CD4-positive, alpha-beta T cell treated with Interleukin-4 for 4 hours (primary cell): ENCODE results near the gene HSPG2.

Experiments
- DNase-seq: peaks from one replicate; pipeline ENCODE4 v3.0.0-alpha.2; 2020

The HSPG2 gene

DNA sequence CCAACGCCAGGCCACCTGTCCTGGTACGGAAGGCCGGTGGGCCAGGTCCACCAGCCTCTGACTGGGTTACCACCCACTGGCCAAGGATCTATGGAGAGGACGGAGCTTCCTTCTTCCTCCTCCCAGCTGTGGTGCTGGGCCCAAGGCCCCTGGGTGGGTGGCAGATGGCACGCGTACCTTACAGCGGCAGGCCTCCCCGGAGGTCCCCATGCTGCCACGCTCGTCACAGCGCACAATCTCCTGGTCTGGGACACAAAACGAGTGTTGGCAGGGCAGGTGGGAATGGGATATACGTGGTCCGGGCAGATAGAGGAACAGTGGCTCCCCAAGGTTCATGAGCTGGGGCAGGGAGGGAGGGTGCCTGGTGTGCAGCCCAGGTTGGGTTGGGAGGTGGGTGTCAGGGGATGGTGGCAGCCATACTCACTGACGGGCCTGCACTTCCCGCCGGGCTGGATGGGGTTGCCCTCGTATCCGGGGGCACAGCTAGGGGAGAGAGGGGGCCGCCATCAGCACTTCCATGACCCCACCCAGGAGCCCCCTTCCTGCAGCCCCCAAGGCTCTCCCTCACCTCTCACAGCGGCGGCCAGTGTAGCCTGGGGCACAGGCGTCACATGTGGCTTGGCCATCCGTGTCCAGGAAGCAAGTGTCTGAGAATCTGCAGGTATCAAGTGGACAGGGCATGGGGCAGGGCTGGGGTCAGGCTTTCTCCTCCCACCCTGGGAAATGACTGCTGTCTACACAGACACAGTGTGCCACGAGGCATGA, 58.9 kb downstream of the HSPG2 start:
- DNase-seq: no peak

DNA sequence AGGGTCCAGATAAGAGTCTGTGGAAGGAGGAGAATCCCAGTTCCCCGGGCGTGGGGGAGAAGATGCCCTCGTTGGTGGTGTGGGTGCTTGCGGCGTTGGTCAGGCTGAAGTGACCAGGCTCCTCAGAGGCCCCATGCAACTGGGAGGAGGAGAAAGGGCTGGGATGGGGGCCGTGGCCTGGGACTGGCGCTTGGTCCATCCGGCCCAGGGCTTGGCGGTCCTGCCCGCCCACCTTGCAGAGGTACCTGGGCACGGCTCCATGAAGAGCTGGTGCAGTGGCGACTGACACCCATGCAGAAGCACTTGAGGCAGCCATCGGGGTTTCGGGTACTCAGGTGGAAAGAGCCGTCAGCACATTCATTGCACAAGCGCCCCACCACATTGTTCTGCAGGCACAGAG, 60.8 kb downstream of the HSPG2 start:
- no peak for DNase-seq

GRCh38 chr1:21875621-21876063, 61.5 kb downstream of the HSPG2 start:
- DNase-seq: no peak

DNA sequence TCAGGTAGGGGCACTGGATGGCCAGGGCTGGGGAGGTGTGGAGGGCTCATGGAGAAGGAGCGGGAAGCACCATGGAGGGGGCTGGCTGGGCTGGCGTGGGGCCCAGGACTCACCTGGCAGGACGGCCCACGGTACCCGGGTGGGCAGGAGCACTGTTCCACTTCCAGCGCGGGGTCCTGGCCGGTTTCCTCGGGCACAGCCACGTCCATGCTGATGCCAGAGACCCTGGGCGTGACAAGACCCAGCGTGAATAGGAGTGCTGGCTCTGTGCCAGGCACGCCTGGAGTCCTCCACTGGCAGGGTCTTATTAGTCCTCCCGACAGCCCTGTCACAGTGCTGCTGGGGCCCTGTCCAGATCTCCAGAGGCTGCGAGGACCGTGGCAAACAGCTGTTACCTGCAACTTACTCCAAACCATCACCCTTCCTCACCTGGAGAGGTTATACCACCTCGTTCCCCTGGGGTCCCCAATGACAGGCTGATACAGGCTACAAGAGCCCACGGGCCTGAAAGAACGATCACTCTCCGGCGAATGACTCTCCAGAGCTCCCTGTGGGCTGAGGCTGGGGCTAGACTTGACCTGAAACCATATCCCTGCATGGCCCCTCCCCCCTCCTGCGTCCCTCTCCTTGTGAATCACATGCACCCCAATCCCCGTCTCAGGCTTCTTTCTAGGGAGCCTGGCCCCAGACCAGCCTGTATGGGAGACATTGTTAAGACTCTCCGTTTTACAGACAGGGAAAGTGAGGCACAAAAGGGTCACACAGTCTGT, 62.1 kb downstream of the HSPG2 start:
- DNase-seq: no peak

DNA sequence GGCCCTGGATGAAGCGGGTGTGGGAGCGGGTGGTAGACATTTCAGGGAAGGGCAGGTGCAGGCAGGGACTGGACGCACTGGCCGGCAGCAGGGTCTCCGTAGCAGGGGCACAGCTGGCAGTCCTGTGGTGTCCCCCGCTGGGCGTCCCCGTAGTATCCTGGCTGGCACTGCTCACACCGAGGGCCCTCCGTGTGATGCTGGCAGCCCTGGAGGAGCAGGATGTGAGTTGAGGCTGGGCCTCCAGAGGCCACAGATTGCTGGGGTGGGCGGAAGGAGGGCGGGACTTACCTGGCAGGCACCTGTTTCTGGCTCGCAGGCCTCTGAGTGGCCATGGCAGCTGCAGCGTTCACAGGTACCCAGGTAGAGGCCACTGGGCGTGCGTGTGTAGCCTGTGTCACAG, 62.8 kb downstream of the HSPG2 start:
- no peak for DNase-seq

- DNase-seq: no peak
Measured at GRCh38 chr1:21873761-21874160, 63.3 kb downstream of the HSPG2 start.

DNA sequence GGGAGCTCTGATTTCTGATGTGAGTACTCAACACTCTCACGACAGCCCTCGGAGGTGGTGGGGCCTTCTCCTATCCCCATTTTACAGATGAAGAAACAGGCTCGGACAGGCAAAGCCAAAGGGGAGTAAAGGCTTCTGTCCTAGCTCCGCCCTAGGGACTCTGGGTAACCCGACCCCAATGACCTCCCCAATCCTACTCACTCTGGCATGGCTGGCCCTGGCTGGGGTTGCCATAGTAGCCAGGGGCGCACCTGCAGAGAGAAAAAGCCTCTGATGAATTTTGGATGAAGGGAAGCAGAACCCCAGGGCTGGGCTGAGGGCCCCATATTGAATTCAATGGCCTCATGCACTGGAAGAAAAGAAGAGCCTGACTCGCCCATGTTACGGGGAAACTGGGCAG, 63.9 kb downstream of the HSPG2 start:
- DNase-seq: no peak

DNA sequence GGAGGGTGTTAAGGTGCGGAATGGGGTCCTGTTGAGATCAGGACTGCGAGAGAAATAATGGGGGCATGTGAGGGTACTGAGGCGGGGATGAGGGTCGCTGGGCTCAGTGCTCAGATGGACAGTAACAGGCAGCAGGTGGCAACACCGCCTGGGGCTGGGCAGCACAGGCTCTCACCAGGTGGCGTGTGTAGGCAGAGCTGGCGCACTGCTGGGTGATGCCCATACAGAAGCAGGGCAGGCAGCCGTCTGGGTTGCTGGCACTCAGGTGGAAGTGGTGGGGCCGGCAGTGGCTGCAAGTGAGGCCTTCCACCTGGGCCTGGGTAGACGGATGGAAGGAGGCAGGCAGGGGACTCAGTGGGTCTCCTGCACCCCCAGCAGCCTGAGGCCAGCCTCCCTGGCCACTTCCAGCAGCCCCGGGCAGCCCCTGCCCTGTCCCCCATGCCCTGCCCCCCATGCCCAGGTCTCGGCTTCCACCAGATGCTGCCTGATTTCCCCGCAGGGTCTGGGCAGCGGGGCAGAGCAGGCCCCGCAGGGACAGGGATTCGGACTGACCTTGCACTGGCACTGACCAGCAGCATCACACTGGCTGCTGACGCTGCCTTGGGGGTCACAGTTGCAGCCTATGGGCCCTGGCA, 64.5 kb downstream of the HSPG2 start:
- DNase-seq: no peak

- DNase-seq: no peak
Measured at GRCh38 chr1:21871943-21872342, 65.2 kb downstream of the HSPG2 start.

DNA sequence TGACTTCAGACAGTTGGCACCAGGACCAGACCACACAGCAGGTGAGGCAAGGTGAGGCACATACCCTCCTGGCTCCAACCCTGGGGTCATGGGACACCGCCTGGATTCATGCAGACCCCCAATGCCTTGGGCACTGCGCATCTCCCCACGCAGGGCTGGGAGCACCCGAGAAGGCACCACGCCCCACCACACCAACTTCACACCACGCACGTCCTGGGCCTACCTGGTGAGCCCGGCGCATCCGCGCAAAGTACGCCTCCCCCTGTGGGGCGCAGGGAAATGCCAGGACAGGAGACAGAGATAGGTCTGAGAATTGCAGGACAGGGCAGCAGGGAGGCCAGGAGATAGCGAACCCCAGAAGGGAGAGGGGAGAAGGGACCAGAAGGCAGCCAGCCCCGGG, 66.5 kb downstream of the HSPG2 start:
- no peak for DNase-seq

DNA sequence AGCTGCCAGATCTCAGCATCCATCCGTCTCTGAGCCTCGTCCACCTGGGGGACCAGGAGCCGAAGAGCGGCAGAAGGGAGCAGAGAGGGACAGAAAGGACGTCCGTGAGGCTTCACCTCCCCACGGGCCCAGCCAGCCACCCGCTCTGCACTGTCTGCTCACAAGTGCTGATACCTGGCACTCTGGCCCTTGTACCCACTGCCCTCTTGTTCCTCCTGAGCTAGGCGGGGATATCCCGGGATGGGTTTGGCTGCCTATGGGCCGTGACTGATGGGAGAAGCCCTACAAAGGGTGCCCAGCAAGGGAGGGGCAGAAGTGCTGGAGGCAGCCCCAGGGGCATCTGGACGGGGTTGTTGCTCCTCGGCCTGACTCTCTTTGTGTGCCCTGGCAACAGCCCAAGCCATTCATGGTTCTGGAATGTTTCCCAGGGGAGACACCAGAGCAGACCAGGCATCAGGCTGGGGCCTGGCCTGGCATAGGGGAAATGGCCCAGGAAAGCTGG, 67.4 kb downstream of the HSPG2 start:
- no peak for DNase-seq

DNA sequence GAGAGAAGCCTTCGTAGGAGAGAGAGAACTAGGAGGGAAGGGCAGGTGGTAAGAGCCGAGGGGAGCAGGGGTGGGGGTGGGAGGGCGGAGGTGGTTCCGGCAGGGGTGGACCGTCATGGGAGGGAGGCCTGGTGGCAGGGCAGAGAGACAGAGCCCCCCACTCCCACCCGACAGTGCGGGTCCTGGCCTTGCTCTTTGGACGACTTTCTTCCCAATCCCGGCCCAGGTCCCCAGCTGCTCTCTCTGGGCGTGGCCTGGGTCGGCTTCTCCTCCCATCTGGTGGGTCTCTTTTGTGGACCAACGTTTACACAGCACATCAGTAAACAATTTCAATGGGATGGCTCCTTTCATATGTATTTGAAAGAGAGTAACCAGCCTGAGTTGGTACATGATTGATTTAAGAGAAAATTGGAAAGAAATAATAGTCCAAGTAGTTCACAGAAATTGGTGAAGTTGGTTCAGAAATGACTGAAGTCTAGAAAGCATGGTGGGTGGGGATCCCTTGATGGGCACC, 68.1 kb downstream of the HSPG2 start:
- no peak for DNase-seq

DNA sequence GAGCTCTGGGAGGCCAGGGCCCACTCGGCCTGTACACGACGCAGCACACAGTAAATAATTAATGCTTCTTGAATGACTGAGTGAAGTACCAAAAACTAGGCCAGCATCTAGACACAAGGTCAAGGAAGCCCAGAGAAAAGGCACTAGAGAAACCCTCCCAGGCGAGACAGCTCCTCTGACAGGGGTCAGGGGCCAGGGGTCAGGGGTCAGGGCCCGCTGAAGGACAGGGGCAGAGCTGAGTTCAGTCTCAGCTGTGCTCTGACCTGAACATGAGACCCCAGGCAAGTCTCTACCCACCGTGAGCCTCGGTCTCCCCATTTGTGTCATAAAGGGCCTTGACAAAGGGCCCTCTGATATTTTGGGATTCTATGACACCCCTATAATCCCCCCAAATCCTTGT, 68.6 kb downstream of the HSPG2 start:
- no peak for DNase-seq

GRCh38 chr1:21867451-21867996, 69.6 kb downstream of the HSPG2 start:
- DNase-seq: no peak

GRCh38 chr1:21866707-21867043, 70.4 kb downstream of the HSPG2 start:
- no peak for DNase-seq

GRCh38 chr1:21865943-21866706, 71.0 kb downstream of the HSPG2 start:
- DNase-seq: no peak

DNA sequence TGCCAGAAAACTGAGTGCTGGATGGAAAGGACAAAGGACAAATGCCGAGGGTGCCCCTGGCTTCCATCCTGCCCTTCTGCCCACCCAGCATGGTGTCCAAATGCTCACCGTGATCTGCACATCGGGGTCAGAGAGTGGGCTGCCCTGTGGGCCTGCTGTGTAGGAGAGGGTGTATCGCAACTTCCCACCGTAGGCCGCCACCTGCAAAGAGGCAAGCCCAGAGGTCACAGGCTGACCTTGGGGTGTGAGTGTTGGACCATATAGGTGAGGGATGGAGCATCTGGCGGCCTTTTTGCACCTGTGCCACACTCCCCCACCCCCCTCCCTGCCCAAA, 71.5 kb downstream of the HSPG2 start:
- no peak for DNase-seq

DNA sequence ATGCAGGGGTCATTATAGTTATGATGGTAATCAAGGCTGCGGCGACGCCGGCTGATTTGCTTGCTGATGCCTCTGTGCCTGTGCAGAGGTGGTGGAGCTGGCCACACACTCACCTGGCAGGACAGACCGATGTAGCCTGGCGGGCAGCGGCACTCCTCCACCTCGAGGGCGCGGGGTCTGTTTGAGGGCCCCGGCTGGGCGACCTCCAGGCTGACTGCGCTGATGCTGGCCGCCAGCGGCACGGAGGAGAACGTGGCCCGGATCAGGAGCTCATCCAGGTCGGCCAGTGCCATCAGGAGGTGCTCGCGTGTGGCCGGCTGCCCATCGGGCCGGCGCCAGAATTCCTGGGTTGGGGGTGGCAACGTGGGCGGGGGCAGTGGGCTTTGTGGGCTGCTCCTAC, 72.4 kb downstream of the HSPG2 start:
- DNase-seq: no peak

DNA sequence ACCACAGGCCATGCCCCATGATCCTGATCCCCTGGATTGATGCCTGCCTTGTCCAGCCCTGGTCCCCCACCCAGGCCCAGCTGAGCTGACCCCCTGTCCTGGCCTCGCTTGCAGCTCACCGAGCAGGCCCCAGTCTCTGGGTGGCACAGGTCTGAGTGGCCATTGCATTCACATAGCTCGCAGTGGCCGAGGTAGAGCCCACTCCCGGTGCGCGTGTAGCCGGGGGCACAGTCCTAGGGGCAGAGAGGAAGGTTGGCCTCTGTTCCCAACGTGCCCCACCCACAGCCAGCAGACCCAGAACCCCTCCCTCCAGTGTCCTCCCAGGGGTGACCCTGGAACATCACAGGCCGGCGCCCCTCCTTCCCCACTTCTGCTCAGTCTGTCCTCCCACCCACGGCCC, 73.1 kb downstream of the HSPG2 start:
- no peak for DNase-seq

- DNase-seq: no peak
Measured at GRCh38 chr1:21861602-21862429, 75.3 kb downstream of the HSPG2 start.

DNA sequence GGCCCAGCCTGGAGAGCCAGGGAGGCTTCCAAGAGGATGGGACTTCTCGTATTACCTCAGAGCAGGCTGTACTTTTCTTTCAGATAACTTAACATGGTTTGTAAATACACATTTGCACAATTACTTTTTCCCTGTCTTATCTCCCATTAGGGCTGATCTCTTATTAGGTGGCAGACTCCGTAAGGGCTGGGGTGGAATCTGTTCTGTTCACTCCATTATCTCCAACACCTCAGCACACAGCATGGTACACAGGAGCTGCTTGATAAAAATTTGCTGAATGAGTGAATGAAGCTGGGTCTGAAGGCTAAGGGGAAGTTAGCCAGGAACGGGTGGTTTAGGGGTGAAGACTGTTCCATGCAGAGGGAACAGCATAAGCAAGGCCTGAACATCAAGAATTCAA, 76.1 kb downstream of the HSPG2 start:
- DNase-seq: no peak

DNA sequence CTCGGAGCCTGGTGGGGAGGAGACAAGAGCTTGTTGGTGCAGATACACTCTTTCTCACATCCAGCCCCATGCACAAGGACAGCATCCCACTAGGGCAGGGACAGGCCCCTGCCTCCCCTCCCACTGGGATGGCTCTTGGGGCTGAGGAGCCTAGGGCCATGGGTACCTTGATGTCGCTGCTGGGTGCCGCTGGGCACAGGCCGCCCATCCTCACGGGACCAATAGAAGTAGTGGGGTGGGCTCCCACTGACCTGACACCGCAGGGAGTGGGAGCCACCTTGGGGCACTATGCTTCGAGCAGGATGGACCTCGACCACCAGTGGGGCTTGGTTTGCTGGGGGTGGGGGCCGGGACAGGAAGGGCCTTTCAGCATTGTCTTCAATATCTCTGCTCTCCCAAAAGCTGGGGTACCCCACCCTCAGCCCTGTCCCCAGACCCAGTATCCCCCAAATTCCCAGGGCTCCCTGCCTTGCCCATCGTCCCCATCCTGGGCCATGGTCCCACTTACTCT, 77.4 kb downstream of the HSPG2 start:
- no peak for DNase-seq
